HG03439 (cell line): ENCODE results near the gene DHRSX.
"Not testable (repeated sequence)": the region's sequence is repeated elsewhere in the genome, so short reads cannot be mapped to it uniquely, and the experiment has no call there.

ENCODE experiments used
- ATAC-seq: cut with Tn5 transposase; IDR thresholded peaks from one replicate; pipeline ENCODE4 v1.9.1; 2021; ENCODE audit warnings: mild to moderate bottlenecking, moderate library complexity; ENCODE audit not compliant: unreplicated experiment

The DHRSX gene

GRCh38 chrX:2521092-2521926 is 20.5 kb upstream of the DHRSX start:
- ATAC-seq = peak; percentile 71

- ATAC-seq = no peak
Observed at GRCh38 chrX:2520539-2520938, 19.8 kb upstream of the DHRSX start.

- not testable (repeated sequence) for ATAC-seq
Observed at GRCh38 chrX:2519638-2520037, 18.9 kb upstream of the DHRSX start.

- ATAC-seq = no peak
Observed at GRCh38 chrX:2517055-2517454, 16.3 kb upstream of the DHRSX start.

- ATAC-seq = no peak
Observed at GRCh38 chrX:2516623-2517022, 15.8 kb upstream of the DHRSX start.

GRCh38 chrX:2514131-2514530 is 13.4 kb upstream of the DHRSX start:
- ATAC-seq = no peak

- no peak for ATAC-seq
Observed at GRCh38 chrX:2513121-2513664, 12.4 kb upstream of the DHRSX start.

- no peak for ATAC-seq
Observed at GRCh38 chrX:2512501-2512900, 11.7 kb upstream of the DHRSX start.

GRCh38 chrX:2511326-2511725 is 10.6 kb upstream of the DHRSX start:
- no peak for ATAC-seq

GRCh38 chrX:2508648-2509335 is 8.0 kb upstream of the DHRSX start:
- no peak for ATAC-seq

GRCh38 chrX:2507904-2508627 is 7.3 kb upstream of the DHRSX start:
- ATAC-seq = no peak

- ATAC-seq = no peak
Observed at GRCh38 chrX:2507196-2507595, 6.4 kb upstream of the DHRSX start.

GRCh38 chrX:2505341-2505740 is 4.6 kb upstream of the DHRSX start:
- ATAC-seq = not testable (repeated sequence)

- ATAC-seq = no peak
Observed at GRCh38 chrX:2504706-2505332, 4.0 kb upstream of the DHRSX start.

GRCh38 chrX:2503591-2504500 is 3.1 kb upstream of the DHRSX start:
- ATAC-seq = no peak

GRCh38 chrX:2502668-2503519 is 2.1 kb upstream of the DHRSX start:
- ATAC-seq = no peak

GRCh38 chrX:2502120-2502667 is 1.4 kb upstream of the DHRSX start:
- no peak for ATAC-seq

GRCh38 chrX:2501559-2502102 is 855 bp upstream of the DHRSX start:
- no peak for ATAC-seq
